Activated CD4-positive, alpha-beta T cell treated with anti-CD3 and anti-CD28 coated beads for 1 hour (primary cell): ENCODE results near the gene TADA2B.
A peak's percentile ranks its signal among the peaks of the same experiment; 100 is the strongest.

Experiments used
- DNase-seq: peaks from one replicate; pipeline ENCODE4 v3.0.0-alpha.2; 2020

Gene TADA2B, protein sequence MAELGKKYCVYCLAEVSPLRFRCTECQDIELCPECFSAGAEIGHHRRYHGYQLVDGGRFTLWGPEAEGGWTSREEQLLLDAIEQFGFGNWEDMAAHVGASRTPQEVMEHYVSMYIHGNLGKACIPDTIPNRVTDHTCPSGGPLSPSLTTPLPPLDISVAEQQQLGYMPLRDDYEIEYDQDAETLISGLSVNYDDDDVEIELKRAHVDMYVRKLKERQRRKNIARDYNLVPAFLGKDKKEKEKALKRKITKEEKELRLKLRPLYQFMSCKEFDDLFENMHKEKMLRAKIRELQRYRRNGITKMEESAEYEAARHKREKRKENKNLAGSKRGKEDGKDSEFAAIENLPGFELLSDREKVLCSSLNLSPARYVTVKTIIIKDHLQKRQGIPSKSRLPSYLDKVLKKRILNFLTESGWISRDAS

DNA sequence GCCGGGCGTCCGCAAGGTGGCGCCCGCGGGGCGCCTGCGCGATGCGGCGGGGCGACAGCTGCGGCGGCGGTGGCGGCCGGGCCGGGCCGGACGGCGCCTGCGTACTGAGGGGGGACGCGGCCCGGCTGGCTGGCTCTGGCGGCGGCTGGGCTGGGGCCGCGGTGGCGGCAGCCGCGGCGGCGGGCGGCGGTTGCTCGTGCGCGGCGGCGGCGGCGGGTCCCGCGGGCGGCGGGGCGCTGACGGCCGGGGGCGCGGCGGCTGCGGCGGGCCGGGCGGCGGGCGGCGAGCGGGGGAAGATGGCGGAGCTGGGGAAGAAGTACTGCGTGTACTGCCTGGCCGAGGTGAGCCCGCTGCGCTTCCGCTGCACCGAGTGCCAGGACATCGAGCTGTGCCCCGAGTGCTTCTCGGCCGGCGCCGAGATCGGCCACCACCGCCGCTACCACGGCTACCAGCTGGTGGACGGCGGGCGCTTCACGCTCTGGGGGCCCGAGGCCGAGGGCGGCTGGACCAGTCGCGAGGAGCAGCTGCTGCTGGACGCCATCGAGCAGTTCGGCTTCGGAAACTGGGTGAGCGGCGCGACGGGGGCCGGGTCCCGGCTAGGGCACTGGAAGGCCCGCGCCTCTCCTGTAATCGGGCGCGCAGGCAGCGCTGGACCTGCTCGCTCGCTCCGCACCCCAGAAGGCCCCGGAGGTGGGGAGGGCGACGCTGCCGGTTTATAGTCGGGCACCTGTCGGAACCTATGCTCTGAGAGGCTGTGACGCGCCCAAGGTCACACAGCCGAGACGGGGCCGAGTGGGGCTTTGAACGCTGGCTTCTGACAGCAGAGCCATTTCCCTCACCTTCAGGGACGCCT lies at the start of gene TADA2B:
Gene TADA2B, plus strand, starts transcription at position 89 of the 853 bp plus-strand sequence. Its CDS starts 208 bp downstream, at position 297.
- peak; percentile 36 for DNase-seq

DNA sequence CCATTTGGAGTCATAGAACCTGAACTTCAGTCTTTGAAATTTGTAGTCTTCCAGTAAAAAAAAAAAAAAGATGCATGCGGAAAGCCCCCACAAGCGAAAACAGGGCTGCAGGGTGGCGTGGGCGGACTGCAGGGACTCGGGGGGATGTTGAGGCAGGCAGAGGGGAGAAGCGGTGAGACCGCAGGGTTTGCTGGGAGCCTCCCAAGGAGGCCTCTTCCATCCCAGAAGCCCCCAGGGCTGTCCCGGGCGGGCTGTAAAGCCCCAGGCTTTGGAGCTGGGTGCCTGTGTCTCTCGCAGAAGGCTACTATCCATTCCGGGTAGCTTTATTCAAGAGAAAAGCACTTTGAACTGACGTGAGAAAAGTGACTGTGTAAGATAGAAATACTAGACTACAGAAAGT lies 46.7 kb upstream of the TADA2B start:
- no peak for DNase-seq

DNA sequence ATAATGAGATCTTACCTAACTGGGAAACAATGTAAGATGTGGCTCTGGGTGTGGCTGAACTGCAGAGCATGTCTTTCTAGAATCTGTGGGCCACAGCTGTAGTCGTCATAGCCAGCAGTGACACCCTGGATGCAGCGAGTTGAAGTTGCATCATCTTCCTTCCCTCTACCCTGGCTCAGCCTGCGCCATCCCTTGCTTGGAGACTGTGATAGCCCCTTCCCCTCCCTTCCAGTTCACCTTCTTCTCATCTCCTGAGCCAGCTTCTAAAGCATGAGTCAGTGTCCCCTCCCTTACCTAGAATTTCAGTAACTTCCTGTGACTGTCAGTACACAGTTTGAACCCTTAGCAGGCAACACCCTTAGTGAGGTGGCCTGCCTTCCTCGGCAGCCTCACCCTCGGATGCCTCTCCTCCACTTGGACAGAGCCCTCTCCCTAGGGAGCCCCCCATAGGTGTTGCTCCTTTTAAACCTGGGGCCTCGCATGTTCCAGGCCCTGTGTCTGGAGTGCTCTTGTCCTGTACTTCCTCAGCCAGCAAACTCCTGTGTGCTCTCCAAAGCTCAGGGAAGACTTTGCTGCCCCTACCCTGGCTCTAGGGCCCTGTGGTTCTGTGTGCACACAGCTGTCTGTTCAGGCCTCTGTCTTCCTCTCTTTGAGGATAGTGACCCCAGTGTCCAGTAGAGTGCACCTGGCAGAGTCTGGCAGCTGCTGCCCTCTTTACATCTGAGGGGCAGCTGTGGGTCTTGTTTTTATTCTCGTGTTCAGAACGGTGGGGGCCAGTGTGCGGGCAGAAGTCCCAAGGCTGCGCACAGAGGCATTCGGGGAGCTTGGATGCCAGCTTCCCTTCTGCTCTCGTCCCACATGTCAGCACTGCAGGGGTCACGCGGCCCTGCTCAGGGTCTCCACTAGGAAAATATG lies 43.7 kb upstream of the TADA2B start:
- no peak for DNase-seq

DNA sequence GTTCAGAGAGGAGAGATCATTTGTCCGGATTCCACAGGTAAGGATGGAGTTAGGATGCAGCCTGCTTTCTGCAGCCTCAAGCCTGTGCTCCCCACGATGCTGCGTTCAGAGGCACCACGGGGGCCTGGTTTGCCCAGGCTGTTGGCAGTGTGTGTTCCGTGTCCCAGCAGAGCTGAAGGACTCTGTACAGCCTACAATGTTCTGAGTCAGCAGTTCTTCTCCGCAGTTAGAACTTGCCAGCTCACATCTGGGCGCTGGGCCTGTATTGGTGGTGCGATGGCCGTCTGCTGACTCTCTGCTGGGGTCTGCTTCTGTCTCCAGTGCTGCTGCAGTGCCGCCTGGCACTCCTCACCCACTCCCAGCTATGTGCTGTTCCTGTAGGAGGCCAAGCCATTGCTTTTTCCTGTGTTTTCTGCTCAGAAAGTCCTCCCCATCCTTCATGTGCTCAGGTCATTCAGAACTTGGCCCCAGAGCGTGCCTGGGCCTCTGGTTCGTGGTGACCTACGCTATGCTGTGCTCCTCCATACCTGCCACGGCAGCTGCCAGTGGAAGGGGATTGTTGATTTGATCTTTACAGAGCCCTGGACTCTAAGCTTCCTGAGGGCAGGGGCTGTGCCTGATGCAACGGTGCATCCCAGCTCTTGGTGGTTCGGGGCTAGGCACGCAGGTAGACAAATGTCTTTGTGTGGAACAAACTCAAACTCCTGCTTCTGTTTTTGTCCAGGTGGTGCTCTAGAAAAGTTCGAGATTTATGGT lies 42.6 kb upstream of the TADA2B start:
- DNase-seq = no peak

DNA sequence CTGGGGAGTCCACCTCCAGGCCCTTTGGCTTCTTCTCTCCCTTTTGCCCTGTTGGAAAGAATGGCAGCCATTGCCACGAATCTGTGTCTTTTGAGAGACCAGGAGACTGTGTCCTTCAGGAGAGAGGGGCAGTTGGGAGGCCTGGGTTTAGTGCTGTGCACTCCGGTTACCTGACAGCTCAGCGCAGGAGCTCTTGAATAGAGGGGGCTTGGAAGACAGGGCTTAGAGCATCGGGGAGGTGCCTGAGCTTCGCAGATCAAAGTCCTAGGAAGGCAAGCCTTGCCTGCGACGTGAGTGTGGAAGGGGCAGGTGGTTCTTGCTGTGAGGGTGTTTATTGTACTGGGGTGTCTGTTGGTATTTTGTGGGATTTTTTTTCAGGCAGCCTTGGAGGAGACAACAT lies 41.9 kb upstream of the TADA2B start:
- no peak for DNase-seq

DNA sequence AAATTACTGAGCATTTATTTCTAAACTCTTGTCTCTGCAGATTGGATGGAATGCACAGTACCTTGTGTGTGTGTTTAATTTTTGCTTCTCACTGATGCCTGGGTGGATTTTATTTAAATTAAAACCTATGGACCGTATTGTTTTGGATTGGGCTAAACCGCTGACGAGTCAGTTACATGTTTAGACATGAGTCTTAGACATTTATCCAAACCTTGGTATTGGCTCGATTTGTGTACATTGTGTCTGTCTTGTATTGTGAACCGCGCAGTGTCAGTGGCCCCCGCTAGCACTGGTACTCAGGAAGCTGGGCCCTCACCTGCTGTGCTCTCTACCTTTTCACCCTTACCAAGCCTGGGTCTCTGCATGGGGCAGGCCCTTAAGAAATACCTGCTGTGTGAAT lies 40.8 kb upstream of the TADA2B start:
- DNase-seq = no peak

DNA sequence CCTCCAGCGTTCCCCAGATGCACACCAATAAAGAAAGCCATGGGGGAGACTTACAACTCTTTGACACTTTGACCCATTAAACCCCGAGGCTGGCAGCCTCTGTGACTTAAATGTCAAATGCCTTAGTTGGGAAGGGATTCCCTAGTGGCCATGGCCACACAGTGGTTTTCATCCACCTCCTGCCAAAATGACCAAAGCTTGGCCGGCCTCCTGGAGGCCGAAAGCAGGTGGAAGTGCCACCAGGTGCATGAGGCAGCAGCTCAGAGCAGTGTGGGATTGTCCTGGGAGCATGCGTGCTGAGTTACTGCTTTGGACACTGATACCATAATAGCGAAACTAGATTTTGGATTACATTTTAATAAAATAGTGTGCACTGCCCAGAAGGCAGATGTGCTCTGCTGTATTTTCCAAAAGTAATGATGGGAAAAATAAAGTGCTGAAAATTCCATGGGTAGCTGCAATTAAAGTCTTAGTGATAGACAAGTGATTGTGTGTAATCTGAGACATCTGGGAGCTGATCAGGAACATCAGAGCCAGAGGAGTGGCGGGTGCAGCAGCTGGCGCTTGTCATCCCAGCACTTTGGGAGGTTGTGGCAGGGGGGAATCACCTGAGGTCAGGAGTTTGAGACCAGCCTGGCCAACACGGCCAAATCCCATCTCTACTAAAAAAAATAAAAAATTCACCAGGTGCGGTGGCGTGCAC lies 39.8 kb upstream of the TADA2B start:
- DNase-seq = no peak

DNA sequence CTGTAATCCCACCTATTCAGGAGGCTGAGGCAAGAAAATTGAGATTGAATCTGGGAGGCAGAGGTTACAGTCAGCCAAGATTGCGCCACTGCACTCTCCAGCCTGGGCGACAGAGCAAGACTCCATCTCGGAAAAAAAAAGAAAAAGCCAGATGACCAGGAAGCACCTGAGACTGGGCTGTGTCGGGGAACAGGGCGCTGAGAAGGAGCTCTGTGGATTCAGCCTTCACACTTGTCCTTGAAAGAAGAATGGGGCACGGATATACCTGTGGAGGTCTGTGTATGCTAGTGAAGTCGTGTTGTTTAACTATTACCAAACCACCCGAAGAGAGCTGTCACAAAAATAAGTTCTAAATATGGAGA lies 39.3 kb upstream of the TADA2B start:
- DNase-seq = no peak

DNA sequence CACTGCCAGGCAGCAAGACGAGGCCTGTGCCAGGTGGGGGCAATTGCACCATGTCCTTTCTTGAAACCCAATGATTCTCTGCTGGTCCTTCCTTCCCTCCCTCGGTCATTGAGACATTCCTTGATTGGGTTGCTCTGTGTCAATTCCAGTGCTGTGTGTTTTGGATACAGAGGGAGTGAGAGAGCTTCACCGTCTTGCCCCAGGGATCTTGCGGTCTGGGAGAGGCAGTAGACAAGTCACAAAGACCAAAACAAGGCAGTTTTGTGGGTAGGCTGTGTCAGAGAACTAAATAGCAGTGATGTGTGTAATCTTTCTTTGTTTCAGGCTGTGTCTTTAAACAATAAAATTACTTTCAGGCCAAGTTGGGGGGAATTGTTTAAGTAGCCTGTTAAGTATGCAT lies 38.8 kb upstream of the TADA2B start:
- no peak for DNase-seq

DNA sequence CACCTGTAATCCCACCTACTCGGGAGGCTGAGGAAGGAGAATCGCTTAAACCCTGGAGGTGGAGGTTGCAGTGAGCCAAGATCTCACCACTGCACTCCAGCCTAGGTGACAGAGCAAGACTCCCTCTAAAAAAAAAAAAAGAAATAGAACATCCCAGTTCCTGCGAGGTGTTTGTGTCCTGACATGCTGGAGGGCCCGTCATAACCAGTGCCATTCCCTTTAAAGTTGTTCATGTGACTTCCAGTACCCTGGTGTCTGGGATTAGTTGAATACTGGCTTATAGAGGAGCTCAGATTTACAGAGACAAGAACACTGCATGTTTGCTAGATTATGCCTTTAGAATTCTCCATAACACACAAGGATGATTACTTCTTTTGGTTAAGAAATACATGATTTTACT lies 37.6 kb upstream of the TADA2B start:
- DNase-seq = no peak

DNA sequence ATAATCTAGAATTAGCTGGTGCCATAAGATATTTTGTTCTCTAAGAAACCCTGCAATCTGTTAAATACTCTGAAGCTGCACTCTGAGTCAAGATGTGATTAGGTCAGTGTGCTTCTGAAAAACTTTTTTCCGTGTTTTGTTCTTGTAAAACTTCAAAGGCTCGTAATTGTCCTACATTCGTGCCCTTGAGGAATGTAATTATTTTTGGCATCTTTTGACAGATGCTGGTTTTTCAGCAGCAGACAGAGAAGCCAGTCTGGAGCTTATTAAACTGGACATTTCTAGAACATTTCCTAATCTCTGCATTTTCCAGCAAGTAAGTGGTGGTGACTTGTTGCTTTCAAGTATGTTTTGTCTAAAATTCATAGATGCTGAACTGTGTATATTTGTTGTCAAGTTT lies 36.8 kb upstream of the TADA2B start:
- DNase-seq = no peak

DNA sequence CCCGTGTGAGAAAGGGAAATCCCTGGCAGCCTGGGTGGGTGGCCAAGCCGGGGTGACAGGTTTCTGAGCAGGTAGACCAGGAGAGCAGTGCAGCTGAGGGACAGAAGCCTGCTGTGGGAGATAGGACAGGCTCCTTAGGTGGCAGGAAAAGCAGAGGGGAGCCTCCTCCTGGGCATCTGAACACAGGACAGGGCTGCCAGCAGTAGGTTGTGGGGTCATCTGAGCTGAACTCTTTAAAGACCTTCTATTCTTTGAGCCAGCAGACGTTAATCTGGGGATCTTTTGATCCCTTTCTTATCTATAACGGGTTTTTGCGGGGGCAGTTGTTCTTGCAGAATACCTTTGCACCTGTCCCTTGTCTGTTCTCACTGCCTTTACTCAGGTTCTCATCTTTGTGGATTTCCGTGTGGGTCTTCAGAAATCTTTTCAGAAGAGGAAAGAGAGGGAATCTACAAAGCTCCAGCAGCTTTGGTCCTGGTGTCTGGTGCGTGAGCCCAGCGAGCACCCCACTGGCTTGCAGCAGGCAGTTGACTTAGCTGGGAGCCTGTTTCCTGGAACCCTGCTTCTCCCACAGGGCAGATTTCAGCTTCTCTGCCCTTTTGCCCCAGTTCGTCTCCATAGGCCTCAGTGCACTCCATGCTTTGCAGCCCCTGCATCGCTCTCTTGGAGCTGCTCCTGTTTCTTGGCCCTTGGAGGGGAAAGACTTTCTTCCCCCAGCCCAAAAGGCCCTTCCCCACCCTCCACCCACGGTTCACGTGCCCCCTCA lies 35.8 kb upstream of the TADA2B start:
- DNase-seq = no peak

DNA sequence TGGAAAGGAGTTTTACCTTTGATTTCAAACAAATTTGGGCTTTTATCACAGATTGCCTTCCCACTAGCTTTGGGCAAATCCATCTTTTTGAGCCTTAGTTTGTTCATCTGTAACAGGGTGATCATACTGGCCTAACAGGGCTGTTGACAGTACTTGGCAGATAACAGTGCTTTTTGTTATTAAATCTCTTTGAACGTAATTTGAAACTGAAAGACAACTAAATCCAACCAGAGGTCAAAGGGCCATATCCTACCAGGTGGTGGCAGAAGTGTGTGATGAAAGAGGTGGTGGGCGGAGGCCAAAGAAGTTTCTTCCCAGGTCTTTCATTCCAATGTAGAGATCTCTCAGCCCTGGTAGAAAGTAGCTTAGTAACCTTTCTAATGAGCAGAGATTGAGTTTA lies 35.2 kb upstream of the TADA2B start:
- DNase-seq = no peak

DNA sequence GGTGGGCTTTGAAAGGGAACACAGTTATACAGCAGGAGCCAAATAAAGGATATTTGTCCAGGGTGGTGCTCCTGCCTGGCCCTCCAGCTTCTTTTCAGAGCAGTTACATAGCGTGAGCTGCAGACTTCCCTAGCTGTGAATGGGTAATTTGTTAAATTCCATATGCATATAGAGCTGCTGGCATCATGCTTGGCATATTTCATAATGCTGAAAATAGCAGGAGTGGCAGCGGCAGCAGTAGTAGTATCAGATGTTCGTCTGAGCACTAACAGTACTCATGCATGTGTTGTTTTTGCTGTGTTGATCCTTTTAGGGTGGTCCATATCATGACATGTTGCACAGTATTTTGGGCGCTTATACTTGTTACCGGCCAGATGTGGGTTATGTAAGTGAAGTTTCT lies 33.6 kb upstream of the TADA2B start:
- DNase-seq = no peak

DNA sequence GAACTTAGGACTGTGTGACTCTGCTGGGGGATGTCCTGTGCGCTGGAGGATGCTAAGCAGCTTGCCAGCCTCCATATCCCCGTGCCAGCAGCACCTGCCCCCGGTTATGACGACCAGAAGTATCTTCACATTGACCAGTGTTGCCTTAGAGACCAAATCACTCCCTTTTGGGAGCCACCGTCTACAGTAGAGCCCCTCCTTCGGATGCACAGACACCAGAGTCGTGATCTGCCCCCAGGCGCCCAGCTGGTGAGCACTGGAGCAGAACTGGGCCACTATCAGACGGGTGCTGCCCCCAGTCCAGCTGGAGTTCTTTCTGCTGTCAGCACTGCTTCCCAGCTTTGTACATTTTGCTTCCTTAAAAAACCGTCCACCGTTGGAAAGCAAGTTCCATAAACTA lies 30.0 kb upstream of the TADA2B start:
- DNase-seq = no peak

DNA sequence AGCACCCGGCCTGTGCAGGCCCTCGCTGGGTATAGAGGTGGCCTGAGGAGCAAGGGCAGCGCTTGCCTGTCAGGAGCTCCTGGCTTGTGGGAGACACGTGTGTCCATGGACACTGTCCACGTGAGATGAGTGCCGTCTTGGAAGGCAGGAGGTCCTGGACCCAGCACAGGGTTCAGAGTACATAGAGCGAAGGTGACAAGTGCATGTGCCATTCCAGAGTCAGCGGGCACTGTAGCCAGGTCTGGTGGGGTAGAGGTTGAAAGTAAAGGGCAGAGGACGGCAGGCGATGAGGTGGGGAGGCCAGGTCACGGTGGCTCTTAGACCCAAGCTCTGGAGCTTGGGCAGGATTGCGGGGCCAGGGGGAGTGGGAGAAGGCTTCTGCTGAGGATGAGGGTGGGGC lies 28.4 kb upstream of the TADA2B start:
- no peak for DNase-seq

DNA sequence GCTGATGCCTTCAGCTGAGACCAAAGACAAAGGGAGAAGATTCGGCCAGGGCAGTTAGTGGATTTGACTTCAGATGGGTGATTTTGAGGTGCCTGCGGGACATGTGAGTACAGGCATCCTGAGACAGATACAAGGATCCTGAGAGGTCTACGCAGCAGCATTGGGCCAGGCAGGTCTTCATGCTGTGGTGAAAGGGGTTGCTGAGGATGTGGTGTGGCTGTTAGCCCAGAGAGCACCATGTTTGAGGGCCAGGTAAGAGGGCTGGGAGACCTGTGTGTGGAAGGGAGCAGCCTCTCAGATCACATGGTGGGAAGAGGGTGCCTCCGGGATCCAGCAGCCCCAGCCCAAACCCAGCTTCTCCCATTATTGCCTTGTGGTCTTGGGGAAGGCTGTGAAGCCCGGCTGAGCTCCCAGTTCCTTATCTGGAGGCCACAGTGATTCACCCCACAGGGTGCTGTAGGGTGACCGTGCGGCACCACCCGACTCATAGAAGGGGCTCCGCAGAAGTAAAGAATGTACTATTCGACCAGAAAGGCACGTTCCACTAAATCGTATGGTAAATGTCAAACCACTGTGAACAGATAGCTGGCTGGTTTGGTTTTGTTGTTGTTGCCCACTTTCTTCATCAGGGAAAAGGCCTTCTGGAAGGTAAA lies 27.7 kb upstream of the TADA2B start:
- no peak for DNase-seq

DNA sequence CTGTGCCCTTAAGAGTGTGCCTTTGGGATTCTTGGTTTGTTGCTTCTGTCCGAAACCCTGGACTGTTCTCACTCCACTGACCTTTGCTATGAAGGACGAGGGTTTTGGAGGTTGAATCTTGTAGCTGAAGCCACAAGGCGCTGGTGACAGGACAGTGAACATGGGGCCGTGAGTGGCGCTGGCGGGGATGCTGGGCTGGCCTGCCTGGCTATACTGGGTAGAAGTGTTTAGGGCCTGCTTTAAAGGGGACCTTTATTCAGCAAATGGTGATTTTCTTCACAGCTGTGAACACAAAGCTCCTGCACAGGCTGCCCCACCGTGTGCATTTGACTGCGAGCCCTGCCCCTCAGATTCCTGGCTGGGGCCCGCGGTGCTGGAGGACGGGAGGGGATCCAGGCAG lies 27.1 kb upstream of the TADA2B start:
- no peak for DNase-seq

DNA sequence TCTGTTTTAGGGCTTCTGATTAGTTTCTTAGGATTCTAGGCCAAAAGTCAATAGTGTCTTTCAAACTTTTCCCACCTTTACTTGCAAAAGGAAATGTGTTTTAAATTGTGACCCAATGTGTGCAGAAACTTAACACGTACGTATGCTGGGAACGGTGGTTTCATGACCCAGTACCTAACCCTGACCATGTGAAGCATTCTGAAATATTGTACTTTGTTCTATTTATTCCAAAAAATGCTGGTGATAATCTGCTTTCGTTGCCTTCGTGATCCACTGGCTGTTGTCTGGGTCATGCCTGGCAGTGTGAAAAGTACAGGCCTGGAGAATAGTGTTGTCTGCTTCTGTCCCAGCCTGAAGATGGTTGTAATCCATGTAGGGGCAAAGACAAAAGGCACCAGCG lies 26.7 kb upstream of the TADA2B start:
- DNase-seq = no peak

DNA sequence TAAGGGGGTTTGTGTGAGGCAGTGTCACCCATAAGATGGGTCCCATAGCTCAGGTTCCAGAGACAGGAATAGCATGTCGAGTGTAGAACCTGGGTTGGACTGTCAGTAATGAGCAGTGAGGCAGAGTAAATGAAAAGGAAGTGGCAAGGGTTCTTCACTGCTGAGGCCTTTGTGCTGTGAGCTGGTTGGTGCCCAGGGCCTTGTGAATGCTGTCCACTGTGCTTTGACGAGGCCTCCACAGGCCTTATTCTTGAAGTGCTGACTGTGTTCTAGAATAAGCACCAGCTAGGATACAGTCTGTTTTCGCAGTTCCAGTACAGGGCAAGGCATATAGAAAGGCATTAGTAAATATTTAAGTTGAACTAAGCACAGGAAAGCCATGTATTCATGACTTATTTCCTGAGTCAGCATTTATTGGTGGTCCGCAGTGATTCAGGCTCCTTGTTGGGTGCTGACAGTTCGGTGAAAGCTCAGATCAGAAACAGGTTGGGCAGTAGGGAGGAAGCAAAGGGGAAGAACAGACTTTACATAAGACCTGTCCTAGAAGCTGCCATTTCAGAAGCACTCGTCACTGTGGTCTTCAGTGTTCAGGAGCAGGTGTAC lies 25.6 kb upstream of the TADA2B start:
- DNase-seq = no peak
